ENCODE measurements around the gene MED29. TPM values are rescaled to one million over a fixed set of nuclear protein-coding genes. Genes with fewer than 3 reads are reported as not detected.

MED29 gene
- total and polyA plus RNA-seq, 4 donors, result 17.8 to 77.7 (median 57.2) TPM

DNA sequence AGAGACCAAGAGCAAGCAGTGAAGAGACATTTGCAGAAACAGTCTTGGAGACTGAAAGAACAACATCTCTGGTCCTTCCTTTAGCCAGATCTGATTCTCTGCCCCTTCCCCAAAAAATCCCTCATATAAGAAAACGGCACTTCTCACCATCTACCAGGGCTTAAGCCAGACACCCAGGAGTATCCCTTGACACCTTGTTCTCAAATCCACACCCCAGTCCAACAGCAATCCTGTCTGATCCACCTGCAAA lies 19.6 kb downstream of the MED29 start:
- DNase-seq (ENCODE audit: low read depth in 4 of 6, low spot score in 6 of 6), result no peak
- peak overlapping the region; percentile 98 for H3K27ac ChIP-seq (ENCODE audit: low read depth, low read length)
- no peak overlapping the region for H3K4me3 ChIP-seq (ENCODE audit: low read depth, low read length)
- H3K27me3 ChIP-seq (ENCODE audit: control insufficient read depth, insufficient read depth, low read length), result peaks cover 42% of the 10 kb centered on the region
- H3K36me3 ChIP-seq (ENCODE audit: control insufficient read depth, insufficient read depth, low read length), result peaks cover 21% of the 10 kb centered on the region
- no peaks in the 10 kb centered on the region for H3K9me3 ChIP-seq (ENCODE audit: control insufficient read depth, insufficient read depth, low read length)
- 68% methylated on average over 1 of the region's 1 CpG for WGBS (ENCODE audit: insufficient coverage)
- H3K4me1 ChIP-seq (ENCODE audit: control insufficient read depth, insufficient read depth, low read length), result peaks cover 72% of the 10 kb centered on the region

DNA sequence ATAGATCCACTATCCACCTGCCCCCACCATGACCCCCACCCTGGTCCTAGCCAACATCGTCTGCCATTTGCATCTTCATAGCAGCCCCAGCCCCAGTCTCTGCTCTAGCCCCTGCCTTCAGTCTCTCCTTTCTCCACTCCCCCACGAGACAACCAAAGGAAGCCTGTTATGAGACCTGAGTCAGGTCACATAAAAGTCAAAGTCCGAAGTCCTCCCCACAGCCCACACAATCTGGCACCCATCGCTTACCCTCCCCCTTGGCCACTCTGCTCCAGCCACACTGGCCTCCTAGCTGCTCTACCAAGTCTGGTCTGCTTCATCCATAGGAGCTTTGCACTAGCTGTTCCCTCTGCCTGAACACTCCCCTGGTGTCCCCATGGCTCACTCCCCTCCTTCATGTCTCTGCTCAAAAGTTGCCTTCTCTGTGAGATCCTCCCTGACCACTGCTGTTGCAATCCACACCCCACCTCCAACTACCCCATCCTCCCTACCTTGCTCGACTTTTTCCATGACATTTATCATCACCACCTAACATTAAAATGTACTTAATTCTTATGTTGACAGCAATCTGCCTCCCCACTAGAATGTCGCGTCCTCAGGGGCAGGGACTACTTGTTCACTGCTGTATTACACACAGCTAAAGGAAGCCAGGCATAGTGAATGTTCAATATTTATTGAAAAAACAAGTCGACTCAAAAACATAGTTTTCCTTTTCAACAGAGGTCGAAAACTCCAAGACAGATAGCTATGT lies 20.1 kb downstream of the MED29 start:
- Histone ChIP-seq H3K36me3 (ENCODE audit: control insufficient read depth, insufficient read depth, low read length) (peaks cover 26% of the 10 kb centered on the region), H3K27me3 (ENCODE audit: control insufficient read depth, insufficient read depth, low read length) (peaks cover 38% of the 10 kb centered on the region)

DNA sequence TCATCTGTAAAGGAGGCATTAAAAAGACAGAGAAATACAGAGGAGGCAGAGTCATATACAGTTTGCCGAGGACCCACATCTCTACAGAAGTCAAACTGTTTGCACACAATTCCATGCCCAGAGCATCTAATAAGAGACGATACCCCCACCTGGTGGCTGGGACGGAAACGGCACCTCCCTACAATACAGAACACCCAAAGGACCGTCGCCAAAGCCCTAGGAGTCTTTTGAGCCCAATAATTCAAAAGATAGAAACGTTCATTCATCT lies 20.6 kb downstream of the MED29 start:
- Histone ChIP-seq H3K27ac (ENCODE audit: low read depth, low read length) (peak overlapping the region; percentile 98), H3K9me3 (ENCODE audit: control insufficient read depth, insufficient read depth, low read length) (no peaks in the 10 kb centered on the region), H3K4me3 (ENCODE audit: low read depth, low read length) (peak overlapping the region; percentile 91), H3K27me3 (ENCODE audit: control insufficient read depth, insufficient read depth, low read length) (peaks cover 36% of the 10 kb centered on the region), H3K36me3 (ENCODE audit: control insufficient read depth, insufficient read depth, low read length) (peaks cover 32% of the 10 kb centered on the region), H3K4me1 (ENCODE audit: control insufficient read depth, insufficient read depth, low read length) (peaks cover 69% of the 10 kb centered on the region)
- DNase-seq (ENCODE audit: low read depth in 4 of 6, low spot score in 6 of 6), result peak in 5 of 6 donors; percentile 74 to 96 (median 80)
- WGBS (ENCODE audit: insufficient coverage), result 0% methylated on average over 2 of the region's 7 CpGs

More for the DNA sequence above, 20.1 kb downstream of the MED29 start:
- no peaks in the 10 kb centered on the region for H3K9me3 ChIP-seq (ENCODE audit: control insufficient read depth, insufficient read depth, low read length)
- peaks cover 71% of the 10 kb centered on the region for H3K4me1 ChIP-seq (ENCODE audit: control insufficient read depth, insufficient read depth, low read length)
- peak overlapping the region; percentile 98 for H3K27ac ChIP-seq (ENCODE audit: low read depth, low read length)
- peak overlapping the region; percentile 91 for H3K4me3 ChIP-seq (ENCODE audit: low read depth, low read length)
- 49% methylated on average over 5 of the region's 9 CpGs for WGBS (ENCODE audit: insufficient coverage)
- DNase-seq (ENCODE audit: low read depth in 4 of 6, low spot score in 6 of 6), result peak in 1 of 6 donors; percentile 54

DNA sequence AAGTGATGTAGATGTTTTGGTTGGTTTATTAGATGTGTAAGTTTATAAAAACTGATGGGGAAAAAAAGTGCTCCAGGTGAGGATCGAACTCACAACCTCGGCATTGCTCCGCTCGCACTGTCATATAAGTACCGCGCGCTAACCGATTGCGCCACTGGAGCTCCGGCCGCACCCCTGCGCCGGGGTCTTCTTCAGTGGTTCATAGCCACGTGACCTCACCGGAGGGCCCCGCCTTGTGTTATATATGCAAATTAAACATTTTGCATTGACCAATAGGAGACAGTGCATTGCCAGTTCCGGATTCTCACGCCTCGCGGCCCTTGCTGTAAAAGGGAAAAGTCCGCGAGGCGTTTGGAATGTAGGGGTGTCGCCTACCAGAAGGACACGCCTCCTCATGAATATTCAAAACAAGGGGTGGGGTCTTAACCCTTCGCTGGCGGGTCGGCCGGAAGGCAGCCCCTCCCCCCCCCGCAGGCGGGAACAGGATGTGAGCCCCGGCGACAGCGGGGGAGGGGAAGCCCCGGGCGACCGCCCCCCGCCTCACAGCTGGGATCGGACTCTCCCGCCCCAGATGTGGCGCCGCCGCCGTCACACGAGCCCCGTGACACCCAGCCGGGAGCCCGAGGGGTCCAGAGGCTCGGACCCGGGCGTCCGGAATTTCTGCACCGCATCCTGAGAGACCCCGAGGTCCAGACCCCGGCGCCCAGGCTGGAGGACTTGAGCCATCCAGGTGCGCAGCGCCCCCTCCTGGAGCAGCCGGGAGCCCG lies 21.1 kb downstream of the MED29 start, which contains the start of gene PLEKHG2:
Gene PLEKHG2, plus strand, starts transcription at position 570 of the 767 bp plus-strand sequence. CDS start 1,418 bp downstream, outside the sequence.
- DNase-seq (ENCODE audit: low read depth in 4 of 6, low spot score in 6 of 6), result peak; percentile 96 to 100 (median 98)
- no peaks in the 10 kb centered on the region for H3K9me3 ChIP-seq (ENCODE audit: control insufficient read depth, insufficient read depth, low read length)
- under 1% methylated on average over 53 of the region's 60 CpGs for WGBS (ENCODE audit: insufficient coverage)
- H3K4me3 ChIP-seq (ENCODE audit: low read depth, low read length), result peak within 1 kb of the TSS; percentile 91
- peak within 1 kb of the TSS; percentile 98 for H3K27ac ChIP-seq (ENCODE audit: low read depth, low read length)
- H3K36me3 ChIP-seq (ENCODE audit: control insufficient read depth, insufficient read depth, low read length), result peaks cover 37% of the 10 kb centered on the region
- peaks cover 64% of the 10 kb centered on the region for H3K4me1 ChIP-seq (ENCODE audit: control insufficient read depth, insufficient read depth, low read length)
- peaks cover 31% of the 10 kb centered on the region for H3K27me3 ChIP-seq (ENCODE audit: control insufficient read depth, insufficient read depth, low read length)

DNA sequence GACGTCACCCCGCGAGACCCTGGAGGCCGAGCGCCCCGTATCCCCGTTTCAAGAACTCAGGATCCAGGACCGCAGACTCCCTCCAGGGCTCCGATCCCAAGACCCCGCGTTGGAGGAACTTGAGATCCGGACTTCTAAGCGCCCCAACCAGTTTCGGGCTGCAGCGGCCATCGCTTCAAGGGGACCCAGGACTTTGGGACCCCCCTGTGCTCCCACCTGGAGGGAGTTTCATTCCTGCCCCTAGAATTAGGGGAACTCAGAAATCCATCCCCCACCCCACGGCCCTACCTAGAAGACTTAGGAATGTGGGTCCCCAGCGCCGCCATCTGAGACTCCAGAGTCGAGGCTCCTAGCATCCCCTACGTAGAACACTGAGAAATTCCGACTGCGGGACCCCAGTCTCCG lies 21.7 kb downstream of the MED29 start:
- H3K27me3 ChIP-seq (ENCODE audit: control insufficient read depth, insufficient read depth, low read length), result peaks cover 25% of the 10 kb centered on the region
- peaks cover 58% of the 10 kb centered on the region for H3K4me1 ChIP-seq (ENCODE audit: control insufficient read depth, insufficient read depth, low read length)
- peak overlapping the region; percentile 98 for H3K27ac ChIP-seq (ENCODE audit: low read depth, low read length)
- peaks cover 40% of the 10 kb centered on the region for H3K36me3 ChIP-seq (ENCODE audit: control insufficient read depth, insufficient read depth, low read length)
- 0% methylated on average over 24 of the region's 24 CpGs for WGBS (ENCODE audit: insufficient coverage)
- no peaks in the 10 kb centered on the region for H3K9me3 ChIP-seq (ENCODE audit: control insufficient read depth, insufficient read depth, low read length)
- peak in 1 of 6 donors; percentile 78 for DNase-seq (ENCODE audit: low read depth in 4 of 6, low spot score in 6 of 6)
- peak overlapping the region; percentile 91 for H3K4me3 ChIP-seq (ENCODE audit: low read depth, low read length)

DNA sequence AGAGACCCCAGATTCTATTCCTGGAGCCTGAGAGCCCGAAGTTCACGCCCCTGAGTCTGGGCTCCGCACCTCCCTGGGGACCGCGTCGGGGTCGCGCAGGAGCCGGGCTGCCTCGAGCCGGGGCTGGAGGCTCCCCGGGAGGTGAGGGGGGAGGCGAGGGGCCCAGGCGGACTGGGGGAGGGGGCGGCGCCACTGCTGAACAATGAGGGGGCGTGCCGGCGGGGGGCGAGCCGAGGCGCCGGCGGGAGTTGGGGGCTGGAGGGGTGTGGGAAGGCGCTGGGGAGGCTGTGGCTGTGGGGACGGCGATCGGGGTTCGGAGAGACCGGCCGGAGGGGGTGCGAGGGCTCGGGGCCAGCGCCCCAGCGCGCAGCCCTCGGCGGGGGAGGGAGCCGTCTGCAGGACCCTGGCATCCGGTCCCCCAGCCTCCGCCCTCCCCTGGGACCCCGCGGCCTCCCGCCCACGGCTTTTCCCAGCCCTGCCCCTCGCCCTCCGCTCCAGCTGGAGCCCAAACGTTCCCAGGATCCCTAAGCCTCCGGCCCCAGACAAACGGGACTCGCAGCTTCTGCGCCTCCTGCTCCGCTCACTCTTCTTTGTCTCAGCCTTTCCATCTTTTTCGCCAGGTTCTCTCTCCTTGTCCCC lies 22.2 kb downstream of the MED29 start:
- peak in 3 of 6 donors; percentile 56 to 90 (median 85) for DNase-seq (ENCODE audit: low read depth in 4 of 6, low spot score in 6 of 6)
- H3K27me3 ChIP-seq (ENCODE audit: control insufficient read depth, insufficient read depth, low read length), result peaks cover 20% of the 10 kb centered on the region
- H3K27ac ChIP-seq (ENCODE audit: low read depth, low read length), result peak overlapping the region; percentile 98
- H3K36me3 ChIP-seq (ENCODE audit: control insufficient read depth, insufficient read depth, low read length), result peaks cover 40% of the 10 kb centered on the region
- H3K4me1 ChIP-seq (ENCODE audit: control insufficient read depth, insufficient read depth, low read length), result peaks cover 53% of the 10 kb centered on the region
- WGBS (ENCODE audit: insufficient coverage), result 0% methylated on average over 53 of the region's 54 CpGs
- H3K4me3 ChIP-seq (ENCODE audit: low read depth, low read length), result peak overlapping the region; percentile 91
- no peaks in the 10 kb centered on the region for H3K9me3 ChIP-seq (ENCODE audit: control insufficient read depth, insufficient read depth, low read length)

DNA sequence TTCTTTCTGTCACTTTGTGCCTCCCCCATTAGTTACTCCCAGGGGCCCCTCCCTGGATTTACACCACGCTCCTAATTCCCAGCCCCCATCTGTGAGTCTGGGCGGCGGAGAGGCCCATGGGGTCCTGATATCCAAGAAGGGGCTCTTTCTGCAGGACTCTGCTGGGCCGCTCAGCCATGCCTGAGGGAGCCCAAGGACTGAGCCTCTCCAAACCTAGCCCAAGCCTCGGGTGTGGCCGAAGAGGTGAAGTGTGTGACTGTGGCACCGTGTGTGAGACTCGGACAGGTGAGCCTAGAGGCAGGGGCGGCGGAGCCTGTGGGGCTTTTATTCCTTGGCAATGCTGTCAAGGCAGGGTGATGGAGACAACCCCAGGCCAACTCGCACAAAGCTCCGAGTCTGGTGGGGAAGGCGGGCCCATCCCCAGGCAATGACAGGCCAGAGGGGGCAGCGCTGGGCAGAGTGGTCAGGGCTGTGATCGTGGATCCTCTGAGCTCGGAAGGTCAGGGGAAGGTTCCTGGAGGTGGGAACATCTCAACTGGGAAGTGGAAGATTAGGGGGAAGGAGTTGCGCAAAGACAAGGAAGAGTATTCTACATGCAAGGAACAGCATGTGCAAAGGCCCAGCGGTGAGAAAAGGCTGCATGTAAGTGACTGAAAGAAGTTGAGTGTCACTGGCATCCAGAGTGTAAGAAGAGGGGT lies 22.9 kb downstream of the MED29 start:
- no peaks in the 10 kb centered on the region for H3K9me3 ChIP-seq (ENCODE audit: control insufficient read depth, insufficient read depth, low read length)
- H3K4me3 ChIP-seq (ENCODE audit: low read depth, low read length), result peak overlapping the region; percentile 91
- peaks cover 49% of the 10 kb centered on the region for H3K4me1 ChIP-seq (ENCODE audit: control insufficient read depth, insufficient read depth, low read length)
- H3K27ac ChIP-seq (ENCODE audit: low read depth, low read length), result peak overlapping the region; percentile 98
- H3K27me3 ChIP-seq (ENCODE audit: control insufficient read depth, insufficient read depth, low read length), result peaks cover 13% of the 10 kb centered on the region
- peaks cover 45% of the 10 kb centered on the region for H3K36me3 ChIP-seq (ENCODE audit: control insufficient read depth, insufficient read depth, low read length)
- WGBS (ENCODE audit: insufficient coverage), result 16% methylated on average over 18 of the region's 18 CpGs
- peak in 1 of 6 donors; percentile 65 for DNase-seq (ENCODE audit: low read depth in 4 of 6, low spot score in 6 of 6)

DNA sequence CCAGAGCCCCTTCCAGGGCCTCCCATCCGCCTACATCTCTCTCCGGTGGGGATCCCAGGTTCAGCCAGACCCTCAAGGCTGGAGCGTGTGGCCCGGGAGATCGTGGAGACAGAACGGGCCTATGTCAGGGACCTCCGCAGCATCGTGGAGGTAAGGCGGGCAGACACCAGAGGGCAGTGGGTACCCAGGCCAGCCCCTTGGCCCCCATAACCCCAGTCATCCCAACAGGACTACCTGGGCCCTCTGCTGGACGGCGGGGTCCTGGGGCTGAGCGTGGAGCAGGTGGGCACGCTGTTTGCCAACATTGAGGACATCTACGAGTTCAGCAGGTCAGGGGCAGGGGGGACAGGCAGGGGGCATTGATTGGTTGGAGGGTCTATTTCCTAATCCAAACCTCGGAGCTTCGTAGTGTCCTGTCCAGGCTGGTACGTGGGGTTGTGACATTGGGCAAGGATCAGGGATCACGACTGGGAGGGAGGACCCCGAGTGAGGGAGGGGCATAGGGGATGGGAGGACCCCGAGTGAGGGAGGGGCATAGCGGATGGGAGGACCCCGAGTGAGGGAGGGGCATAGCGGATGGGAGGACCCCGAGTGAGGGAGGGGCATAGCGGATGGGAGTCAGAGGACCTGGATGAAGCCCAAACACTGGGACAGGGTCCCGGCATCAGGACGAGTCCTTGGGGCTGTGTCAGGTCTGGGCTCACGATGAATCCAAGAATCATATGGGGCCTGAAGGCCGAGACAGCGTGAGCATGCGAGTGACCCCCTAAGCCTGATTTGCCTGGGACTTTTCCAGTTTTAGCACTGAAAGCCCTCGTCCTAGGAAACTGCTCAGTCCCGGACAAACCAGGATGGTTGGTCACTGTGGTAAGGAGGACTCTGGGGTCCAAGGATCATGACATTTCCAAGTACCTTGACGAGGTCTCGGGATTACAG lies 24.2 kb downstream of the MED29 start:
- DNase-seq (ENCODE audit: low read depth in 4 of 6, low spot score in 6 of 6), result no peak
- Histone ChIP-seq H3K27ac (ENCODE audit: low read depth, low read length) (no peak overlapping the region), H3K4me3 (ENCODE audit: low read depth, low read length) (peak overlapping the region; percentile 91), H3K36me3 (ENCODE audit: control insufficient read depth, insufficient read depth, low read length) (peaks cover 58% of the 10 kb centered on the region), H3K27me3 (ENCODE audit: control insufficient read depth, insufficient read depth, low read length) (peaks cover 4% of the 10 kb centered on the region), H3K4me1 (ENCODE audit: control insufficient read depth, insufficient read depth, low read length) (peaks cover 38% of the 10 kb centered on the region), H3K9me3 (ENCODE audit: control insufficient read depth, insufficient read depth, low read length) (no peaks in the 10 kb centered on the region)
- 63% methylated on average over 35 of the region's 35 CpGs for WGBS (ENCODE audit: insufficient coverage)
